Measurements from ENCODE around the gene UCN3.

UCN3 gene

GRCh38 chr10:5418584-5418983, 53.8 kb downstream of the UCN3 start:
- peaks cover 0 to 11% (median 4%) of the 10 kb centered on the region in 5 donors for H3K4me1 ChIP-seq (ENCODE audit: control insufficient read depth in 5 of 5, insufficient read depth in 5 of 5, low read length in 5 of 5)

GRCh38 chr10:5419466-5420094, 54.8 kb downstream of the UCN3 start:
- Histone ChIP-seq H3K9ac (ENCODE audit: low read length in 5 of 5) (no peak overlapping the region), H3K9me3 (ENCODE audit: control insufficient read depth in 5 of 5, low read length in 5 of 5) (peaks cover 0 to 5% (median 3%) of the 10 kb centered on the region in 5 donors), H3K4me1 (ENCODE audit: control insufficient read depth in 5 of 5, insufficient read depth in 5 of 5, low read length in 5 of 5) (peaks cover 0 to 11% (median 6%) of the 10 kb centered on the region in 5 donors), H3K4me3 (ENCODE audit: low read depth in 1 of 5, low read length in 5 of 5) (no peak overlapping the region), H3K36me3 (ENCODE audit: control insufficient read depth in 5 of 5, insufficient read depth in 5 of 5, low read length in 5 of 5) (no peaks in the 10 kb centered on the region), H3K27ac (ENCODE audit: low read depth, low read length) (no peak overlapping the region), H3K27me3 (ENCODE audit: control insufficient read depth in 5 of 5, insufficient read depth in 4 of 5, low read length in 5 of 5) (no peaks in the 10 kb centered on the region)

More at GRCh38 chr10:5418584-5418983, 53.8 kb downstream of the UCN3 start:
- Histone ChIP-seq H3K9ac (ENCODE audit: low read length in 5 of 5) (no peak overlapping the region), H3K27me3 (ENCODE audit: control insufficient read depth in 5 of 5, insufficient read depth in 4 of 5, low read length in 5 of 5) (no peaks in the 10 kb centered on the region), H3K9me3 (ENCODE audit: control insufficient read depth in 5 of 5, low read length in 5 of 5) (peaks cover 0 to 5% (median 3%) of the 10 kb centered on the region in 5 donors), H3K36me3 (ENCODE audit: control insufficient read depth in 5 of 5, insufficient read depth in 5 of 5, low read length in 5 of 5) (no peaks in the 10 kb centered on the region), H3K27ac (ENCODE audit: low read depth, low read length) (no peak overlapping the region), H3K4me3 (ENCODE audit: low read depth in 1 of 5, low read length in 5 of 5) (no peak overlapping the region)

- Histone ChIP-seq H3K4me1 (ENCODE audit: control insufficient read depth in 5 of 5, insufficient read depth in 5 of 5, low read length in 5 of 5) (peaks cover 0 to 11% (median 9%) of the 10 kb centered on the region in 5 donors), H3K27ac (ENCODE audit: low read depth, low read length) (no peak overlapping the region), H3K36me3 (ENCODE audit: control insufficient read depth in 5 of 5, insufficient read depth in 5 of 5, low read length in 5 of 5) (no peaks in the 10 kb centered on the region), H3K9ac (ENCODE audit: low read length in 5 of 5) (peak overlapping the region in 1 of 5 donors; percentile 32), H3K4me3 (ENCODE audit: low read depth in 1 of 5, low read length in 5 of 5) (no peak overlapping the region), H3K27me3 (ENCODE audit: control insufficient read depth in 5 of 5, insufficient read depth in 4 of 5, low read length in 5 of 5) (no peaks in the 10 kb centered on the region), H3K9me3 (ENCODE audit: control insufficient read depth in 5 of 5, low read length in 5 of 5) (peaks cover 0 to 3% (median 0%) of the 10 kb centered on the region in 5 donors)
Observed at GRCh38 chr10:5423771-5424170, 59.0 kb downstream of the UCN3 start.

Data from subcutaneous abdominal adipose tissue (tissue), 5 donors.